SK-N-SH treated with all-trans-retinoic acid at 6 μM for 48 hours (cell line): Measurements from ENCODE around the gene GRIK3.

ENCODE experiments used
- ATAC-seq: fragments of 200-7000 bp; cut with Tn5 transposase; 3 replicates; pipeline ENCODE4 v1.9.1; 2020; ENCODE audit warnings: mild to moderate bottlenecking, moderate library complexity
- ARNTL ChIP-seq: fragments of 450-650 bp; formaldehyde crosslinking; IDR thresholded peaks from 2 replicates; pipeline ENCODE4 v1.5.0; 2020; ENCODE audit warnings: low read depth, mild to moderate bottlenecking, moderate library complexity, borderline replicate concordance
- BACH2 ChIP-seq: fragments of 250-450 bp; sonication (Bioruptor Pico); IDR thresholded peaks from 2 replicates; pipeline ENCODE4 v1.9.0; 2021; ENCODE audit warnings: mild to moderate bottlenecking, borderline replicate concordance
- CSDC2 ChIP-seq: fragments of 250-450 bp; sonication (Bioruptor Pico); IDR thresholded peaks from 2 replicates; pipeline ENCODE4 v1.5.0; 2020; ENCODE audit warnings: mild to moderate bottlenecking, moderate library complexity
- ESRRG ChIP-seq: fragments of 250-450 bp; sonication (Bioruptor Pico); IDR thresholded peaks from 2 replicates; pipeline ENCODE4 v1.6.1; 2021; ENCODE audit warnings: mild to moderate bottlenecking
- ISL1 ChIP-seq: fragments of 250-450 bp; sonication (Bioruptor Pico); IDR thresholded peaks from 2 replicates; pipeline ENCODE4 v2.1.2; 2022; ENCODE audit warnings: mild to moderate bottlenecking, moderate library complexity
- OSR1 ChIP-seq: fragments of 250-450 bp; sonication (Bioruptor Pico); IDR thresholded peaks from 2 replicates; pipeline ENCODE4 v1.8.0; 2022; ENCODE audit warnings: moderate library complexity, mild to moderate bottlenecking, inconsistent platforms
- PPARA ChIP-seq: fragments of 250-450 bp; sonication (Bioruptor Pico); IDR thresholded peaks from 2 replicates; pipeline ENCODE4 v1.5.0; 2020; ENCODE audit warnings: mild to moderate bottlenecking, borderline replicate concordance
- RARB ChIP-seq: fragments of 250-450 bp; sonication (Bioruptor Pico); IDR thresholded peaks from 2 replicates; pipeline ENCODE4 v1.8.0; 2021; ENCODE audit warnings: mild to moderate bottlenecking, moderate library complexity
- SNAI2 ChIP-seq: fragments of 250-450 bp; sonication (Bioruptor Pico); IDR thresholded peaks from 2 replicates; pipeline ENCODE4 v1.5.0; 2020; ENCODE audit warnings: mild to moderate bottlenecking, moderate library complexity
- TCF4 ChIP-seq: fragments of 250-450 bp; sonication (Bioruptor Pico); IDR thresholded peaks from 2 replicates; pipeline ENCODE4 v1.8.0; 2021; ENCODE audit warnings: mild to moderate bottlenecking, moderate library complexity, borderline replicate concordance
- TOX ChIP-seq: fragments of 250-450 bp; sonication (Bioruptor Pico); IDR thresholded peaks from 2 replicates; pipeline ENCODE4 v1.8.0; 2021; ENCODE audit warnings: mild to moderate bottlenecking, moderate library complexity, borderline replicate concordance
- ZC3H10 ChIP-seq: fragments of 250-450 bp; sonication (Bioruptor Pico); IDR thresholded peaks from 2 replicates; pipeline ENCODE4 v1.5.1; 2021; ENCODE audit warnings: mild to moderate bottlenecking, moderate library complexity
- ZFP3 ChIP-seq: fragments of 250-450 bp; sonication (Bioruptor Pico); IDR thresholded peaks from 2 replicates; pipeline ENCODE4 v1.5.0; 2020; ENCODE audit warnings: mild to moderate bottlenecking, moderate library complexity
- ZFP30 ChIP-seq: fragments of 450-650 bp; formaldehyde crosslinking; IDR thresholded peaks from 2 replicates; pipeline ENCODE4 v1.5.0; 2022; ENCODE audit warnings: mild to moderate bottlenecking, moderate library complexity
- ZNF565 ChIP-seq: fragments of 450-650 bp; formaldehyde crosslinking; conservative IDR thresholded peaks from 2 replicates; pipeline ENCODE4 v1.5.0; 2020; ENCODE audit warnings: low read depth, mild to moderate bottlenecking, moderate library complexity
- ZNF70 ChIP-seq: fragments of 450-650 bp; formaldehyde crosslinking; IDR thresholded peaks from 2 replicates; pipeline ENCODE4 v1.5.0; 2020; ENCODE audit warnings: mild to moderate bottlenecking, moderate library complexity
- ZNF8 ChIP-seq: fragments of 450-650 bp; formaldehyde crosslinking; IDR thresholded peaks from 2 replicates; pipeline ENCODE4 v1.5.0; 2020; ENCODE audit warnings: mild to moderate bottlenecking, moderate library complexity
- TF ChIP-seq, protein P1 (sequence below): fragments of 250-450 bp; sonication (Bioruptor Pico); IDR thresholded peaks from 2 replicates; pipeline ENCODE4 v1.8.0; 2020; ENCODE audit warnings: mild to moderate bottlenecking, moderate library complexity, borderline replicate concordance
- TF ChIP-seq, protein P2 (sequence below): fragments of 250-450 bp; sonication (Bioruptor Pico); IDR thresholded peaks from 2 replicates; pipeline ENCODE4 v1.5.1; 2021; ENCODE audit warnings: mild to moderate bottlenecking, moderate library complexity
- TF ChIP-seq, protein P3 (sequence below): fragments of 250-450 bp; sonication (Bioruptor Pico); IDR thresholded peaks from 2 replicates; pipeline ENCODE4 v1.5.1; 2020; ENCODE audit warnings: low read depth, mild to moderate bottlenecking, moderate library complexity
- TF ChIP-seq, protein P4 (sequence below): fragments of 250-450 bp; sonication (Bioruptor Pico); IDR thresholded peaks from 2 replicates; pipeline ENCODE4 v1.8.0; 2021; ENCODE audit warnings: low read depth, mild to moderate bottlenecking, moderate library complexity, borderline replicate concordance
- TF ChIP-seq, protein P5 (sequence below): fragments of 250-450 bp; sonication (Bioruptor Pico); IDR thresholded peaks from 2 replicates; pipeline ENCODE4 v1.5.0; 2020; ENCODE audit warnings: mild to moderate bottlenecking, moderate library complexity

GRIK3 gene

DNA sequence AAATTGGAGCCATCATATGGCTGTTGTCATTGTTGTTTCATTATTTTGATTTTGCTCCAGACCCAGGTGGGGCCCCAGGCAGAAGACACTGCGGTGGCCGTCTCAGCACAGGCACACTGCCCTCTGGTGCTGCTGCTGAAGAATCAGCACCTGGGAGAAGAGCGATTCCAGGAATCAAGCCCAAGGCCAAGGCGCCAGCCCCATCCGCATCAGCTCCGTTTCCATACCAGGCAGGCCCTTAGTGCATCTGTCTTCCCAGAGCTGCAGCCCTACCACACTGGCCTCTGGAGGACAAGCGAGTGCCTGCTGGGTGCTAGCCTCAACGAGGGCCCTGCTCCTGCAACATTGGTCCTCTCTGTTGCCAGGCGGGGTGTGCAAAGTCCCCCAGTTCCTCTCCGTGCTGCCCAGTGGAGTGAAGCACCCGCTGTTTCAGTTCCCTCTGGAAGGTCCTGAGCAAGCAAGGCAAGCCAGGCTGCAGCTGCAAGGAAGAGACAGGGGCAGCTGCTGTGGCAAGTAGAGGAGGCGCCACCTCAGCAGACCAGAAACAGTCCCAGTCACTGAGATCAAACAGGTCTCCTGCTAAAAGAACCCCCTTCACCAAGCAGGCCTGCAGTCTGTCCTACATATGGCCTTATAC, 5.2 kb downstream of the GRIK3 start:
- TF ChIP-seq ZC3H10 (CRISPR knock-in tag) (no peak), TOX (CRISPR knock-in tag) (no peak), ZNF8 (CRISPR knock-in tag) (no peak), ZNF565 (no peak), ESRRG (CRISPR knock-in tag) (no peak), ZFP3 (CRISPR knock-in tag) (no peak), OSR1 (CRISPR knock-in tag) (no peak), CSDC2 (CRISPR knock-in tag) (no peak)
- TF ChIP-seq, protein P1, sequence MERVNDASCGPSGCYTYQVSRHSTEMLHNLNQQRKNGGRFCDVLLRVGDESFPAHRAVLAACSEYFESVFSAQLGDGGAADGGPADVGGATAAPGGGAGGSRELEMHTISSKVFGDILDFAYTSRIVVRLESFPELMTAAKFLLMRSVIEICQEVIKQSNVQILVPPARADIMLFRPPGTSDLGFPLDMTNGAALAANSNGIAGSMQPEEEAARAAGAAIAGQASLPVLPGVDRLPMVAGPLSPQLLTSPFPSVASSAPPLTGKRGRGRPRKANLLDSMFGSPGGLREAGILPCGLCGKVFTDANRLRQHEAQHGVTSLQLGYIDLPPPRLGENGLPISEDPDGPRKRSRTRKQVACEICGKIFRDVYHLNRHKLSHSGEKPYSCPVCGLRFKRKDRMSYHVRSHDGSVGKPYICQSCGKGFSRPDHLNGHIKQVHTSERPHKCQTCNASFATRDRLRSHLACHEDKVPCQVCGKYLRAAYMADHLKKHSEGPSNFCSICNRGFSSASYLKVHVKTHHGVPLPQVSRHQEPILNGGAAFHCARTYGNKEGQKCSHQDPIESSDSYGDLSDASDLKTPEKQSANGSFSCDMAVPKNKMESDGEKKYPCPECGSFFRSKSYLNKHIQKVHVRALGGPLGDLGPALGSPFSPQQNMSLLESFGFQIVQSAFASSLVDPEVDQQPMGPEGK (CRISPR knock-in tag), result no peak
- no peak for ATAC-seq

DNA sequence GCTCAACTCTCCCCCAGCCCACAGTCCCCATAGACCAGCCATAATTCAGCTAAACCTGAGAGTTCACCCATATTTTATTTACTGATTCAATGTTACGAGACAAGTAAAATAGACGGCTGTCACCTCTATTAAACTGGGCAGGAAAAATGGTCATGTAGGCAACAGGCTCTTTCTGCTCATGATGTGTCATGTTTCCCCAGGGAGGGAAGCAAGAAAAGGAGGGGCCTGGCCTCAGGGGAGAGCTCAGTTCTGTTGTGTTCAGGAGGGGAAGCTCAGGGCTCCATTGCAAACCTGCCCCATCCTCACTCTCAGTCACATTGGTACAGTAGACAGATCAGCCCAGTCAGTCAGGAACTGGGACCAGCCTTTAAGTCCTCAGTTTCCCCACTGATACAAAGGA, 12.8 kb downstream of the GRIK3 start:
- ATAC-seq, result no peak
- no peak for TF ChIP-seq OSR1 (CRISPR knock-in tag)
- no peak for TF ChIP-seq PPARA (CRISPR knock-in tag)
- TF ChIP-seq TOX (CRISPR knock-in tag), result no peak
- TF ChIP-seq ZFP3 (CRISPR knock-in tag), result no peak
- TF ChIP-seq ZNF565, result no peak
- TF ChIP-seq, protein P2, sequence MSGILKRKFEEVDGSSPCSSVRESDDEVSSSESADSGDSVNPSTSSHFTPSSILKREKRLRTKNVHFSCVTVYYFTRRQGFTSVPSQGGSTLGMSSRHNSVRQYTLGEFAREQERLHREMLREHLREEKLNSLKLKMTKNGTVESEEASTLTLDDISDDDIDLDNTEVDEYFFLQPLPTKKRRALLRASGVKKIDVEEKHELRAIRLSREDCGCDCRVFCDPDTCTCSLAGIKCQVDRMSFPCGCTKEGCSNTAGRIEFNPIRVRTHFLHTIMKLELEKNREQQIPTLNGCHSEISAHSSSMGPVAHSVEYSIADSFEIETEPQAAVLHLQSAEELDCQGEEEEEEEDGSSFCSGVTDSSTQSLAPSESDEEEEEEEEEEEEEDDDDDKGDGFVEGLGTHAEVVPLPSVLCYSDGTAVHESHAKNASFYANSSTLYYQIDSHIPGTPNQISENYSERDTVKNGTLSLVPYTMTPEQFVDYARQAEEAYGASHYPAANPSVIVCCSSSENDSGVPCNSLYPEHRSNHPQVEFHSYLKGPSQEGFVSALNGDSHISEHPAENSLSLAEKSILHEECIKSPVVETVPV (CRISPR knock-in tag), result no peak
- TF ChIP-seq CSDC2 (CRISPR knock-in tag), result no peak
- TF ChIP-seq ESRRG (CRISPR knock-in tag), result no peak
- TF ChIP-seq ISL1 (CRISPR knock-in tag), result no peak
- TF ChIP-seq ZFP30 (CRISPR knock-in tag), result no peak
- TF ChIP-seq, protein P1 (CRISPR knock-in tag), result no peak
- TF ChIP-seq, protein P3, sequence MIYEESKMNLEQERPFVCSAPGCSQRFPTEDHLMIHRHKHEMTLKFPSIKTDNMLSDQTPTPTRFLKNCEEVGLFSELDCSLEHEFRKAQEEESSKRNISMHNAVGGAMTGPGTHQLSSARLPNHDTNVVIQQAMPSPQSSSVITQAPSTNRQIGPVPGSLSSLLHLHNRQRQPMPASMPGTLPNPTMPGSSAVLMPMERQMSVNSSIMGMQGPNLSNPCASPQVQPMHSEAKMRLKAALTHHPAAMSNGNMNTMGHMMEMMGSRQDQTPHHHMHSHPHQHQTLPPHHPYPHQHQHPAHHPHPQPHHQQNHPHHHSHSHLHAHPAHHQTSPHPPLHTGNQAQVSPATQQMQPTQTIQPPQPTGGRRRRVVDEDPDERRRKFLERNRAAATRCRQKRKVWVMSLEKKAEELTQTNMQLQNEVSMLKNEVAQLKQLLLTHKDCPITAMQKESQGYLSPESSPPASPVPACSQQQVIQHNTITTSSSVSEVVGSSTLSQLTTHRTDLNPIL (CRISPR knock-in tag), result no peak
- no peak for TF ChIP-seq ZC3H10 (CRISPR knock-in tag)
- no peak for TF ChIP-seq BACH2 (CRISPR knock-in tag)
- TF ChIP-seq, protein P4, sequence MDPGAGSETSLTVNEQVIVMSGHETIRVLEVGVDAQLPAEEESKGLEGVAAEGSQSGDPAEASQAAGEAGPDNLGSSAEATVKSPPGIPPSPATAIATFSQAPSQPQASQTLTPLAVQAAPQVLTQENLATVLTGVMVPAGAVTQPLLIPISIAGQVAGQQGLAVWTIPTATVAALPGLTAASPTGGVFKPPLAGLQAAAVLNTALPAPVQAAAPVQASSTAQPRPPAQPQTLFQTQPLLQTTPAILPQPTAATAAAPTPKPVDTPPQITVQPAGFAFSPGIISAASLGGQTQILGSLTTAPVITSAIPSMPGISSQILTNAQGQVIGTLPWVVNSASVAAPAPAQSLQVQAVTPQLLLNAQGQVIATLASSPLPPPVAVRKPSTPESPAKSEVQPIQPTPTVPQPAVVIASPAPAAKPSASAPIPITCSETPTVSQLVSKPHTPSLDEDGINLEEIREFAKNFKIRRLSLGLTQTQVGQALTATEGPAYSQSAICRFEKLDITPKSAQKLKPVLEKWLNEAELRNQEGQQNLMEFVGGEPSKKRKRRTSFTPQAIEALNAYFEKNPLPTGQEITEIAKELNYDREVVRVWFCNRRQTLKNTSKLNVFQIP (CRISPR knock-in tag), result no peak
- no peak for TF ChIP-seq TCF4 (CRISPR knock-in tag)
- TF ChIP-seq ZNF8 (CRISPR knock-in tag), result no peak

DNA sequence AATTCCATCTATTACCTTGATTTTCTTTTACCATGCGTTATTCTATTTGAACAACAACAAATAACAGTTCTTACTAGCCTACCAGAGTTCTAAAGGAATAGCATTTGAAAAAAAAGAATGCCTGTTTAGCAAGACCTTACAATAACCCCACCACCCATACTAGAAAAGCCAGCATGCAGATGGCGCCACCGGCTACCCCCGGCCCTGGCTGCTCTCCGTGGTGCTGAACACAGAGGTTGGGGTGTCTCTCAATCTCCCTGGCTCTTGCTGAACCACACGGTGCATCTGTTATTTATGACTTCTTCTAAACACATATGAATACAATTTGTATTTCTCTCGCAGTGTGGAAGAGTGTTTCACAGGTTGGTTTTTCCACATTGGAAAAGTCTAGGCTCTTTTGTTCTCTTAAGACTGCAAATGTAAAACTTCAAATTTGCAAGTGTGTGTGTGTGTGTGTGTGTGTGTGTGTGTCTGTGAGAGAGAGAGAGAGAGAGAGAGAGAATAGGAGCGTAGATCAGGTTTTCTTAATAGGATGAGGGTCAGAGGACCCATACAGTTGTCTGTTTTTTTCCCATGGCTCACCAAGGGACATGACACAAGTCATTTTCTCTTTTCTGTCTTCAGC, 13.6 kb downstream of the GRIK3 start:
- no peak for ATAC-seq
- TF ChIP-seq, protein P5, sequence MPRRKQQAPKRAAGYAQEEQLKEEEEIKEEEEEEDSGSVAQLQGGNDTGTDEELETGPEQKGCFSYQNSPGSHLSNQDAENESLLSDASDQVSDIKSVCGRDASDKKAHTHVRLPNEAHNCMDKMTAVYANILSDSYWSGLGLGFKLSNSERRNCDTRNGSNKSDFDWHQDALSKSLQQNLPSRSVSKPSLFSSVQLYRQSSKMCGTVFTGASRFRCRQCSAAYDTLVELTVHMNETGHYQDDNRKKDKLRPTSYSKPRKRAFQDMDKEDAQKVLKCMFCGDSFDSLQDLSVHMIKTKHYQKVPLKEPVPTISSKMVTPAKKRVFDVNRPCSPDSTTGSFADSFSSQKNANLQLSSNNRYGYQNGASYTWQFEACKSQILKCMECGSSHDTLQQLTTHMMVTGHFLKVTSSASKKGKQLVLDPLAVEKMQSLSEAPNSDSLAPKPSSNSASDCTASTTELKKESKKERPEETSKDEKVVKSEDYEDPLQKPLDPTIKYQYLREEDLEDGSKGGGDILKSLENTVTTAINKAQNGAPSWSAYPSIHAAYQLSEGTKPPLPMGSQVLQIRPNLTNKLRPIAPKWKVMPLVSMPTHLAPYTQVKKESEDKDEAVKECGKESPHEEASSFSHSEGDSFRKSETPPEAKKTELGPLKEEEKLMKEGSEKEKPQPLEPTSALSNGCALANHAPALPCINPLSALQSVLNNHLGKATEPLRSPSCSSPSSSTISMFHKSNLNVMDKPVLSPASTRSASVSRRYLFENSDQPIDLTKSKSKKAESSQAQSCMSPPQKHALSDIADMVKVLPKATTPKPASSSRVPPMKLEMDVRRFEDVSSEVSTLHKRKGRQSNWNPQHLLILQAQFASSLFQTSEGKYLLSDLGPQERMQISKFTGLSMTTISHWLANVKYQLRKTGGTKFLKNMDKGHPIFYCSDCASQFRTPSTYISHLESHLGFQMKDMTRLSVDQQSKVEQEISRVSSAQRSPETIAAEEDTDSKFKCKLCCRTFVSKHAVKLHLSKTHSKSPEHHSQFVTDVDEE (CRISPR knock-in tag), result no peak
- no peak for TF ChIP-seq SNAI2 (CRISPR knock-in tag)
- no peak for TF ChIP-seq OSR1 (CRISPR knock-in tag)
- TF ChIP-seq ARNTL (CRISPR knock-in tag), result no peak
- no peak for TF ChIP-seq PPARA (CRISPR knock-in tag)
- no peak for TF ChIP-seq ZFP3 (CRISPR knock-in tag)
- TF ChIP-seq, protein P3 (CRISPR knock-in tag), result no peak
- TF ChIP-seq ZNF70 (CRISPR knock-in tag), result no peak
- TF ChIP-seq ESRRG (CRISPR knock-in tag), result no peak
- TF ChIP-seq CSDC2 (CRISPR knock-in tag), result no peak
- TF ChIP-seq ISL1 (CRISPR knock-in tag), result no peak
- no peak for TF ChIP-seq RARB (CRISPR knock-in tag)
